Fibroblast of mammary gland (primary cell): Measurements from ENCODE around the gene PIEZO1.
A peak's percentile ranks its signal among the peaks of the same experiment; 100 is the strongest.

ENCODE experiments used
- DNase-seq: peaks from one replicate; pipeline ENCODE4 v3.0.0-alpha.2; 2010; ENCODE audit warnings: low read depth
- H3K4me3 ChIP-seq: 2 replicates; pipeline ENCODE4 v1.5.1; 2011; ENCODE audit warnings: low read depth, mild to moderate bottlenecking, low read length, moderate library complexity; ENCODE audit not compliant: control insufficient read depth
- CTCF ChIP-seq: conservative IDR thresholded peaks from 2 replicates; pipeline ENCODE4 v1.5.1; 2011; ENCODE audit warnings: low read depth, low read length, inconsistent platforms; ENCODE audit not compliant: control insufficient read depth, insufficient read depth

The PIEZO1 gene

GRCh38 chr16:88807626-88808453, 22.8 kb upstream of the PIEZO1 start:
- DNase-seq = no peak
- TF ChIP-seq CTCF = no peak
- no peak overlapping the region for H3K4me3 ChIP-seq

GRCh38 chr16:88807142-88807625, 22.2 kb upstream of the PIEZO1 start:
- H3K4me3 ChIP-seq = no peak overlapping the region
- no peak for TF ChIP-seq CTCF
- DNase-seq = no peak

- TF ChIP-seq CTCF = no peak
- no peak for DNase-seq
- H3K4me3 ChIP-seq = no peak overlapping the region
Measured at GRCh38 chr16:88806491-88807111, 21.6 kb upstream of the PIEZO1 start.

- TF ChIP-seq CTCF = no peak
- H3K4me3 ChIP-seq = no peak overlapping the region
- DNase-seq = no peak
Measured at GRCh38 chr16:88805887-88806393, 20.9 kb upstream of the PIEZO1 start.

GRCh38 chr16:88805340-88805715, 20.3 kb upstream of the PIEZO1 start:
- H3K4me3 ChIP-seq = peak overlapping the region; percentile 62
- DNase-seq = no peak
- no peak for TF ChIP-seq CTCF

GRCh38 chr16:88804552-88805339, 19.7 kb upstream of the PIEZO1 start:
- TF ChIP-seq CTCF = no peak
- peak overlapping the region; percentile 62 for H3K4me3 ChIP-seq
- DNase-seq = no peak
